HG03064 (cell line): ENCODE results near the gene CHCHD3.
A peak's percentile ranks its signal among the peaks of the same experiment; 100 is the strongest.

Experiments
- ATAC-seq: cut with Tn5 transposase; IDR thresholded peaks from one replicate; pipeline ENCODE4 v1.9.1; 2021; ENCODE audit warnings: low read depth; ENCODE audit not compliant: unreplicated experiment

The CHCHD3 gene

DNA sequence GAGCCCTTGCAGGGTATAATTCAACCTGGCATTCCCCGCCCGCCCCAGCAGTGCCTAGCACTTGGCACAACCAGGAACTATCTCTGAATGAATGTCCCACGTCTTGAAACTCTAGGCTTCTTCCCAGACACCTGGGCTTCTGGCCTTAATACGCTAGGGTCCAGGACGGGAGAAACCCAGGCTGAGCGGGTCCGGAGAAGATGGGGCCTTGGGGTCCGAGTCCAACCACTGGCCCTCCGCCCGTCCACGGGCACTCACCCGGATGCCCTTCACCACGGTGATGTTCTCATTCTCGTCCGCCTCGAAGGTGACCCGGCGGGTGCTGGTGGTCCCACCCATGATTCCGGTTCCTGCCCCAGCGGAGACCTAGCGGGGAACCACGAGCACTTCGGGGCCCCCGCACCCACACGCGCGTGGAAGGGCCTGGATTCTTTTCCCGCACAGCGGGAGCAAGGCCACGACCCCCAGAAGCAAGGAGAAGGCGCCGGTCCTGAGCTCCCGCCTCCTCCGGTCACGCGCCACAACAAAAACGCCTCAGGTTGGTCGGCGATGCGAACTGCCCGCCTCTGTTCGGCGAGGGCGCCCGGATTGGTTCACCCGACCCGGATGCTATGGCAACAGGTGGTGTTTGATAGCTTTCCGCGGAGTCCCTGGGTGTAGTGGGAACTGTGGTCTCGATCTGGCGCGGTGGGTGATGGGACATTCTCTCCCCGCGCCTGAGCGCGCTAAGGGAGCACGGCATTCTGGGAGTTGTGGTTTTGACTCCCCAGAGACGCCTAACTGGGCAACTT is at the start of gene CHCHD3:
Gene CHCHD3 (minus strand): TSS at position 492 of the 791 bp plus-strand sequence. CDS start 153 bp downstream, at position 339.
- ATAC-seq = peak; percentile 100

DNA sequence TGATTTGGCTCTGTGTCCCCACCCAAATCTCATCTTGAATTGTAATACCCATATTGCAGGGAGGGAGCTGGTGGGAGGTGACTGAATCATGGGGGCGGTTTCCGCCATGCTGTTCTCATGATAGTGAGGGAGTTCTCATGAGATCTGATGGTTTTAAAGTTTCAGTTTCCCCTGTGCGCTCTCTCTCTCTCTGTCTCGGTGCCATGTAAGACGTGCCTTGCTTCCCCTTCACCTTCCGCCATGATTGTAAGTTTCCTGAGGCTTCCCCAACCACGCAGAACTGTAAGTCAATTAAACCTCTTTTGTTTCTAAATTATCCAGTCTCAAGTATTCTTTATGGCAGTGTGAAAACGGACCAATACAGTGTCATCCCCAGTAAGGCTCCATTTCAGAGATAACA is 48.3 kb upstream of the CHCHD3 start:
- no peak for ATAC-seq

DNA sequence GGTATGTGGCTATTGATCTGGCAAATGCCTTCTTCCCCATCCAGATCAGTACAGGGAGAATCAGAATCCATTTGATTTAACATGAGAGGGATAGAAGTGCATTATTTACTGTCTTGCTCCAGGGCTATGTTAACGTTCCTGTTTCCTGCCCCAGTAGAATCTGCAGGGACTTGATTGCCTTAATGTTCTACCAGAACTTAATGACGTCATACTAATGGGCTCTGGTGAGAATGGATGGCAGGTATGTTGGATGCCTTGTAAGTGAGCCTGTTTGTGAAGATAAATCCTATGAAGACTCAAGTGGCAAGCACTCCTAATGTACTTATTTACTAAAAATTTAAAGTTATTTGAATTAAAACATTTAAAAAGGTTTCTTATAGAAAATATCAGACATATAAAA is 44.5 kb upstream of the CHCHD3 start:
- ATAC-seq = no peak

DNA sequence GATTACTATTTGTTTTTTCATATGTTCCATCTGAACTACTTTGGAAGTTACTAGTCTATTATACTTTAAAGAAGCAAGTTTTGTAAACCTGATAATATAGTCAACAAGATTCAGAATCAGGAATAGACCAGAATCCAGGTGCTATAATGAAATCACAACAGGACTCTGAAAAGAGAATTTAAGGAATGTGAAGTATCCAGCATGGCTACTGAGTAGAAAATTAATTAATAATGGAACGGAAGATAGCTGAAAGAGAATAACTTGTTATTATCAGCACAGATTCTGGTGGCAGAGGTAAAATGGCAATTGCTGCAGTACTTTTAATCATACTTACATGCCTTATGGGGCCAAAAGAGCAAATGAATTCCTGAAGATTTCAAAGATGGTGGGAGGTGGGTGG is 43.1 kb upstream of the CHCHD3 start:
- no peak for ATAC-seq

DNA sequence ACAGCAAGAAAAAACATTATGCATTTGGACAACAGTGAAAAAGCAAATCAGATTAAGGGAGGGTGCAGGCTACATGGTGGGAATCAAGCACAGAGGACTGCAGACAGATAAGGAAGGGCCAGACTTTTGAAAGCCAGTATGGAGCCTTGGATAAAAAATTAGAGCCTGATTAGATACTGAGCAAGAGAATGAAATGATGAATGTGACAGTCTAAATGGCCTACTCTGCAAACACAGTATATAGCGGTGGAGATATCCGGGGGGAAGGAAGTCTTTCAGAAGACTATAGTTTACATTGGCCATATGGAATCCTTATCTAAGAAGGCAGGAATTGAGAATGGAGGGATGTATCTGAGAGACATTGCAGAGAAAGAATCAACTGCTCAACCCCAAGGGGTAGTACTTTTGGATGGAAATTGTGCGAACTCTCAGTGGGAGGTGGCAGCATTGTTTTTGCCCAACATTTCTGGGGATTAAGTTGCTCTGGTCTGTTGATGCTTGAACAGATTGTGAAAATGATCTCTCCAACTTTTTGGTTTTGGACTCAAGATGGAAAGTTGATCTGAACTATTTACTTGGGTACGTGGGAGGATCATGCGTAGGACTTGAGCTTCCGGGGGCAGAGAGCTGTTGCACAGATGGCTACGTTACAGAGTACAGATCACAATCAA is 39.4 kb upstream of the CHCHD3 start:
- ATAC-seq = no peak

DNA sequence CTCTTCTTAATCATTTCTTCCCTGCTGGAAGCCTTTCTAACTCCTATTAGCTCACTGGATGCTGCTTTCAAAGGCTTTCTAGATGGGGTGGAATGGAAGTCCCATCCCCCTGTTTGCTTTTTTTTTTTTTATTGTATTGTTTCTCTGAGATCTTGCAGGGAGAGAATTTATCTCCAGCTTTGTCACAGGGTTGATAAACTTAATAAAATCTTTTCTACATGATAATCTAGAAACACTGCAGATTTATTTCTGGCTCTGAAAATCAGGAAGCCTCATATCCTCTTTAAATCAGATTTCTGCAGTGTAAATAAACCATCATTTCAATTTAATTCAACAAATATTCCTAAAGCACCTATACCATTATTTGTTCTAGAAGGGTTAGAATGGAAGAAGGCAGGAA is 37.2 kb upstream of the CHCHD3 start:
- ATAC-seq = no peak

DNA sequence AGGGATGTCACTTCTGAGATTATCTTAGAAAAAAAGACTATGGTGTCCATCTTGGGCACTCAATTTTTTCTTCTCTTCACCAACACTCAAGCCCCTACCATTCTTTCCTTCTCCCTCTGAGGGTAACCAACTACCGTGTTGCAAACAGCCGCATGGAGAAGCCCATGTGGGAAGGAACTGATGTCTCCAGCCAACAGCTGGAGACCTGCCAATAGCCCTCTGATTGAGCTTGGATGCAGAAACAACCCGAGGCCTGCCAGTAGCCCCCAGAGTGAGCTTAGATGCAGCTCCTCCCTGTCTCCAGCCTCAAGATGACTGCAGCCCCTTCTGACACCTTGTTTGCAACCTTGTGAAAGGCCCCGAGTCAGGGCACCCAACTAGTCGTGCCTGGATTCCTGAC is 36.4 kb upstream of the CHCHD3 start:
- ATAC-seq = no peak

DNA sequence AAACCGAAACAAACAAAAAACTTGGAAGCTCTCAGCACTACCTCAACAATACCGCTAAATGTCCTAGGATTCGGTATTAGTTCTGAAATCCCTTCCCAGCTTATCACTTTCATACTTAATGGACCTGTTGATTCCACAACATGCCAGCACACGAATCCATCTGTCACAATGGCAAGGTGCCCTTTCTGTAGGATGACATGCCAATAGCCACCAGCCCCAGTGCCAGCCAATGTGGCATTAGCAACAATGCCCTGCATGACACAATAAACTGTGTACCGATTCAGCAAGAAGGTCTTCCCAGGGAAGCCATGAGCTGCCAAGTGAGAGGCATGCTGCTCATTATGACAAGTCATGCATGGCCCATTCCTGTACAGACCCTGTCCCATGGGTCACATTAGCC is 35.6 kb upstream of the CHCHD3 start:
- no peak for ATAC-seq

DNA sequence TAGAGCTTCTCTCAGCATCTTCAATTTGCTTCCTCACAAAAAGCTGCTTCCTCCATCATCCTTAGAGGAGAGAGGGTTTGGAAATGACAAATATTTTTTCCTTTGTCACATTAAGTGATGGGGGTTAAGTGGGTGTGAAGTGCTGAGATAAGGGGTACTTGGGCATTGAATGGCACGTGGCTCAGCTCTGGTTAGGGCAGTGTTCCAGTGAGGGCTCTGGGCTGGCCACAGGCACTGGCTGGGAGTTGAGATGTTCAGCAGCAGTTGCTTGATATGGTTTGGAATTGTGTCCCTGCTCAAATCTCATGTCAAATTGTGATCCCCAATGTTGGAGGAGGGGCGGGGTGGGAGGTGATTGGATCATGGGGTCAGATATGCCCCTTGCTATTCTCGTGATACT is 33.7 kb upstream of the CHCHD3 start:
- ATAC-seq = no peak

DNA sequence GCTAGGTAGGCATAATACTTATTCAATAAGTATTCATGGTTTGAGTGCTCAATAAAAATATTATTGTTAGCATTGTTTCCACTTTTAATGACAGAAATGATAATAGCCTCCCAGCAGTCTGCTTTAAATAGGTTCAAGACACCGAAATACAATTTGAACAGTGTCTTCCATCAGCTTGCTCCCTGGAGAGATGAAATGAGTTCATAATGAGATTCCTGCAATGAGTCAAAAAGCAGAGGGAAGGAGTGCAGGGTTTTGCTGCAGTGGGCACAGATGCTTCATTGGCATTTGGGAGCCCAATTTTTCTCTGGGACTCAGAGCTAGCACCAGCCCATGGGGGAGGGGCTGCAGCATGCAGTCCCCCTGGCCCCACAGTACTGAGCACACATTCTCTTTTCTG is 32.6 kb upstream of the CHCHD3 start:
- no peak for ATAC-seq

DNA sequence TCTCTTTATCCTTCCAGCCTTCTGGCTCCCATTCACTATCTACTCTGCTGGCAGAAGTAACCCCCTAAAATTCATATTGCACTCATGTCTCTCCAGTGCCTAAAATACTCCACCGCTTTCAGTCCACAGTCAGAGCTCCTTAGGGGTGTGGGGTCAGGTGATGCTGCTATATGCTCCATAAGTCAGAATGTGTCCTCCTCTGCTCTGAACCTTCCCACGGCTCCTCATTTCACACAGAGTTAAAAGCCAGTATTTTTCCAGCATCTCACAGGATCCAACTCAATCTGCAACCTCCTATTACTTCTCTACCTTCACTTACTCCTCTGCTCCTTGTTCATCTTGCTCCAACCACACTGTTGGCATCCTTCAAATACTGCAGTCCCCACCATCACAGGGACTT is 31.1 kb upstream of the CHCHD3 start:
- ATAC-seq = no peak

DNA sequence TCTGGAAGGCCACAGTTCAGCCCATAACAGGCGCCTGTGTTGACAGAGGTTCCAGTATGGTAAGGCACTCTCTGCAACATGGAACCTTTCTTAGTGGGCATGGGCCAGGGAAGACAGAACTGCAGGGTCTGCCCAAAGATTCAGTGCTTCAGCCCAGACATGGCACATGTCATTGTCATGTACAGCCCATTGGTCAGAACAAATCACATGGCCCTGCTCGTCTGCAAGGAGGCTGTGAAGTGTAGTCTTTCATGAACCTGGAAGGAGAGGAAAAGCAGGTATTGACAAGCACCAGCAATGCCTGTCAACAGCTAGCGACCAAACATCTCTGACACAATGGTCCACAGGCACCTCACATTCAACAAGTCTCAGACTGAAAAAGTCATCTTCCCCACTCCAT is 30.4 kb upstream of the CHCHD3 start:
- no peak for ATAC-seq

DNA sequence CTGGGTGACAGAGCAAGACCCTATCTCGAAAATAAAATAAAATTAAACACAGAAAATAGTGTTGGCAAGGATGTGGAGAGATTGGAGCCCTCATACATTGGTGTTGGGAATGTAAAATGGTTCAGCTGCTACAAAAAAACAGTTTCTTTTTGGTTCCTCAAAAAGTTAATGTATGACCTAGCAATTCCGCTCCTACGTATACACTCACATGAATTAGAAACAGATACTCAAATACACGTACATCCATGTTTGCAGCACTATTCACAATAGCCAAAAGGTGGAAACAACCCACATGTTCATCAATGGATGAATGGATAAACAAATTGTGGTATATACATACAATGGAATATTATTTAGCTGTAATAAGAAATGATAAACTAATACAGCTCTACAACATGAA is 28.4 kb upstream of the CHCHD3 start:
- ATAC-seq = no peak

DNA sequence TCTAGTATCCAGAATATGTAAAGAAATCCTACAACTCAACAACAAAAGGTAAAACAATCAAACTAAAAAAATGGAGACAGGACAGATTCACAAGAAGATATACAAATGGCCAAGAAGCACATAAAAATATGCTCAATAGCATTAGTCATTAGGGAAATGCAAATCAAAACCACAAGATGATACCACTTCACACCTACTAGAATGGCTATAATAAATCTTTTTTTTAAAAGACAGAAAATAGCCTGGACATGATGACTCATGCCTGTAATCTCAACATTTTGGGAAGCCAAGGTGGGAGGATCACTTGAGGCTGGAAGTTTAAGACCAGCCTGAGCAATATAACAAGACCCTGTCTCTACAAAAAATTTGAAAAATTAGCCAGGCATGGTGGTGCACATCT is 27.9 kb upstream of the CHCHD3 start:
- ATAC-seq = no peak

DNA sequence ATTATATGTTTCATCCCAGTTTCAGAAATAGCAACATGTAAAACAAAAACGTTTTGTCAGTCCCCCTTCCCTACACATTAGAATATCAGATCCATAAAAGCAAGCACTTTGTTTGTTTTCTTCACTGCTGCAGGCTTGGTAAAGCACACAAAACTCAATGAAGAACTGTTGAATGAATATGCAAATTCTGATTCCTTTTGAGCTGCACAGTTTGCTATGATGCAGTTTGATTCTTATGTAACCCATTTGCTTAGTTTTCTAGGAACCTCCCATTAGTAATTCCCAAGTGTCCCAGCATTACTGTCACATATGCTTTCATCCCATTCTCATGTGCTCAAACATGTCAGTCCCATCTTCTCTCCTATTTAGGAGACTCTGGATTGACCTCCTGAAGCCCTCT is 26.1 kb upstream of the CHCHD3 start:
- ATAC-seq = no peak

DNA sequence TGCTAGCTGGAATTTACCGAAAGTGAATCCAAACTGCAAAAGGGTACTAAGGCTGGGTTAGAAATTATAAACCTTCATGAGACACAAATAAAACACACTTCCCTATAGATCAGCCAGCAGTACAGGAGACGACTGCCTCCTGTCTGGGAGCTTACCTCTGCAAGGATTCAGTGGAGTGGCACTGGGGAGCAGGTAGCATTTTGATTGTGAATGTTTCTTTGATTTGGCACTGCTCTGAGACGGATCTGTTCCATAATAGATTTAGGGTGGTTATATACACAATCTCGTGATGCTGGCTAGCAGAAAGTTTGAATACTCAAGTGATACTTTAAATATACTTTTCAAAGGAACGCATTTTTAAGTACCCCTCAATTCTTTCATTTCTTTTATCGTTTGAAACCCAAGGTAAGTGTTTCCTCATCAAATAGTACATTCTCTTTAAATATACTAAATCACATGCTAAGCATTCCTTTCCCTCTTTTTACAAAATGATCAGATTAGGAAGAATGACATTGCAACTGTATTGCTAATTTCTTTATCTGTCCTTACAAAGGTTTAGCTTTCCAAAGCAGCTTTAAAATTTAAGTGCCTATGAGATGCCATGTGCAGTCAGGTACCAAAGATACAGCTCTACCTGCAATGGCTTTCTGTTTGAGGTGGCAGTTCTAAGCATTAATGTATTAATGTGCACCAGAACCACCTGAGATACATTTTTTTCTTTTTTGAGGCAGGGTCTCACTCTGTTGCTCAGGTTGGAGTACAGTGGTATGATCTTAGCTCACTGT is 20.6 kb upstream of the CHCHD3 start:
- no peak for ATAC-seq

DNA sequence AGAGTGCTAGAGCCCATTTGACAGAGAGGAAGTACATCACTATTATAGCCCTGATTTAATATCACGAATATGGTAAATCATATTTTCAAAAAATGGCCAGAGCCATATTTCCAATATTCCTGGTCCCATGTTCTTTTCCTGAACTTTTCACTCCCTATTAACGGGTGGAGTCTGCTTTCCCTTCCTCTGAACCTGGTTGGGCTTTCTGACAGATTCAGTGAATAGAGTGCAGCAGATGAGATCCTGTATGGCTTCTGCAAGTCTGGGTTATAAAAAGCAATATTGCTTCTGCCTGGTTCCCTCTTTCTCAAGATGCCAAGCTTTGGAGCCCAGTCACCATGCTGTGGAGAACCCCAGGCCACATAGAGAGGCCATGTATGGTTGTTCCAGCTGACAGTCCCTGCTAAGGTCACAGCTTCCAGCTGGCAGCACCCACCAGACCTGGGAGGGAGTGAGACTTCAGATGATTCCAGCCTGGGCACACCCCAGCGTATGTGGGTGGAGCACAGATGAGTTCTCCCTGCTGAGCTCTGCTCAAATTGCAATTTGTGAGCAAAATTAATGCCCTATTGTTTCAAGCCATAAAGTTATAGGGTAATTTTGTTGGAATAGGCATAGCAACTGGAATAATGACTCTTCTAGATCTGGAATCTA is 17.9 kb upstream of the CHCHD3 start:
- no peak for ATAC-seq

DNA sequence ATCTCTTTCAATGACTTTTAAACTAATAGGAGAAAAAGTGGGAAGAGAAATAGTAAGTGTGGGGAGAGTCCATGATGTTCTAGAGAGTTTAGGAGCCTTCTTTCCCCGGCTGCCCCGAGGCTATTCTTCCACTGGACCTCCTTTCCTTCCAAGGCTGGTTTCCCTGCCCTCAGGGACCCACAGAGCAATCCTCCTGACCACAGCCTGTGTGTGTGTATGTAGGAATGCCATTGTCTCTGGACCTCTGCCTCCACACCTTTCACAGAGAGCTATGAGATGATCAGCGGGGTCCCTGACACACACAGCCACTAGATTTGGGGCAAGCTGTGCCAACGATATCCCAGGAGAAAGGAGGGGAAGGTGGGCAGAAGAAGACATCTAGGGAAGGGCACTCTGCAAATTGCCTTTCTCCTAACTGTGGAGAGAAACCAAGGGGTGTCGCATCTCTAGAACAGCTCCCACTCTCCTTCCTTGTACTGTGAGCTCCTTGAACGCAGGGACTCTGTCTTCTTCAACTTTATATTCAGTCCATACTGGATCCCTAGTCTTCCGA is 13.3 kb upstream of the CHCHD3 start:
- ATAC-seq = no peak

DNA sequence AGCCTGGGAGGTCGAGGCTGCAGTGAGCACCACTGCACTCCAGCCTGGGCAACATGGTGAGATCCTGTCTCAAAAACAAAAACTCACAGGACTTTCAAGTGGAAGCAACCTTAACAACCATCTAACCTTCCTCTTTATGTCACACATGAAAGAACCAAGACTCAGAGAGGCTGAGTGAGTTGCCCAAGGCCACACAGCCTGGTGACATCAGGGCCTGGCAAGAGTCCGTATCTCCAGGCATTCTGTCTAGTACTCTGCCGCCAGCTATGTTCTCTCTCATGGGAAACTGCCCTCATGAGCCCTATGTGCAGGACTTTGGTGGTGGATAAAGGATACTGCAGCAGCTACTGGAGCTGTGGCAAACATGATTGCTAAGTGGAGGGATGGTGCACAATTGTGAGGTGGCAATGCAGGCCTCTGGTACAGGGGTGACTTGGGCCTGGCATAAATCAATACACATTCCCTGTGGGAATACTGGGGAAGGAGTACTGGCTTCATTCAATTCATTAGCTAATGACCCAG is 10.1 kb upstream of the CHCHD3 start:
- ATAC-seq = no peak

DNA sequence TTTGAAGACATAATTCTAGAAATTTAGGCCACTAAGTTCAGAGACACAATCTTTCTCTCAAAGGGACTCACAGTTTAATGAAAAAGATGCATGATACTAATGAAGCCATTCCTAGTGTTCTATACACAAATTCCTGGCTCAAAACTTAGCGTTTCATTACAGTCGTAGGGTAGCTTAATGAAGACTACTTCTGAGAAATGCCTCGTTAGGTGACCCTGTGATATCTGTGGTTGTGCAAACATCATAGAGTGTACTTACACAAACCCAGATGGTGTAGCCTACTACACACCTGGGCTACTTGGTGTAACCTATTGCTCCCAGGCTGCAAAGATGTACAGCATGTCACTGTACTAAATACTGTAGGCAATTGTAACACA is 488 bp upstream of the CHCHD3 start:
- ATAC-seq = peak; percentile 1
